Astrocyte (in vitro differentiated cells and primary cell): ENCODE results near the gene SRR.

ENCODE experiments used
- EZH2 ChIP-seq: IDR thresholded peaks from 2 replicates; pipeline ENCODE4 v1.6.1; 2012; ENCODE audit warnings: mild to moderate bottlenecking, low read length, inconsistent platforms; ENCODE audit not compliant: insufficient read depth
- TF ChIP-seq, protein P1 (sequence below): IDR thresholded peaks from 2 replicates; pipeline ENCODE4 v1.5.1; 2011; ENCODE audit warnings: low read depth, mild to moderate bottlenecking, inconsistent platforms, low read length, moderate library complexity; ENCODE audit not compliant: insufficient read depth

DNA sequence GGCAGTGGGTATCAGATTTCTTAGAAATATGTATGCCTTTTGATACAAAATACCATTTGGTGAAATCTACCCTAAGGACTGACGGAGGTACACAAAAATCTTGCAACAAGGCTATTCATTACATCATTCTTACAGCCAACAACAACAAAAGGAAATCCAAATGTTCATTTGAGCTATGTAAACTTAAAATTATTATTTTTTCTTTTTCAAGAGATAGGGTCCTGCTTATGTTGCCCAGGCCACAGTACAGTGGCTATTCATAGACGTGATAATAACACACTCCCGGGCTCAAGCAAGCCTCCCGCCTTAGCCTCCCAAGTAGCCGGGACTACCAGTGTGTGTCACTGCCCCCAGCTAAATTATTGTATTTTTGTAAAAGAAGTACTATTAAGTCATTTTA lies 9.0 kb downstream of the SRR start:
- TF ChIP-seq, protein P1, sequence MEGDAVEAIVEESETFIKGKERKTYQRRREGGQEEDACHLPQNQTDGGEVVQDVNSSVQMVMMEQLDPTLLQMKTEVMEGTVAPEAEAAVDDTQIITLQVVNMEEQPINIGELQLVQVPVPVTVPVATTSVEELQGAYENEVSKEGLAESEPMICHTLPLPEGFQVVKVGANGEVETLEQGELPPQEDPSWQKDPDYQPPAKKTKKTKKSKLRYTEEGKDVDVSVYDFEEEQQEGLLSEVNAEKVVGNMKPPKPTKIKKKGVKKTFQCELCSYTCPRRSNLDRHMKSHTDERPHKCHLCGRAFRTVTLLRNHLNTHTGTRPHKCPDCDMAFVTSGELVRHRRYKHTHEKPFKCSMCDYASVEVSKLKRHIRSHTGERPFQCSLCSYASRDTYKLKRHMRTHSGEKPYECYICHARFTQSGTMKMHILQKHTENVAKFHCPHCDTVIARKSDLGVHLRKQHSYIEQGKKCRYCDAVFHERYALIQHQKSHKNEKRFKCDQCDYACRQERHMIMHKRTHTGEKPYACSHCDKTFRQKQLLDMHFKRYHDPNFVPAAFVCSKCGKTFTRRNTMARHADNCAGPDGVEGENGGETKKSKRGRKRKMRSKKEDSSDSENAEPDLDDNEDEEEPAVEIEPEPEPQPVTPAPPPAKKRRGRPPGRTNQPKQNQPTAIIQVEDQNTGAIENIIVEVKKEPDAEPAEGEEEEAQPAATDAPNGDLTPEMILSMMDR: no peak
- TF ChIP-seq EZH2: no peak
